GM12878 (cell line): ENCODE measurements around the gene NECTIN1. TPM values are rescaled to one million over a fixed set of nuclear protein-coding genes. Genes with fewer than 3 reads are reported as not detected.

Source experiments
- BACH1 ChIP-seq: fragments of 450-650 bp; IDR thresholded peaks from 2 replicates; pipeline ENCODE4 v1.6.1; 2017; ENCODE audit warnings: mild to moderate bottlenecking, borderline replicate concordance
- CBFB ChIP-seq: IDR thresholded peaks from 2 replicates; pipeline ENCODE4 v1.6.1; 2016; ENCODE audit warnings: antibody characterized with exemption, low read depth
- CTCF ChIP-seq, 3 experiments: IDR thresholded peaks in 2 of 3; conservative IDR thresholded peaks in 1 of 3; 2 replicates each; pipeline ENCODE4 v1.5.1; 2011; ENCODE audit warnings: low read depth in 3 of 3, low read length in 3 of 3, mild to moderate bottlenecking in 3 of 3, control low read depth in 2 of 3, moderate library complexity in 2 of 3, inconsistent platforms in 1 of 3, mixed read lengths in 1 of 3; ENCODE audit not compliant: control insufficient read depth in 2 of 3, insufficient read depth in 1 of 3; ENCODE audit errors: extremely low read depth in 1 of 3
- IKZF2 ChIP-seq, 2 experiments: fragments of 450-650 bp; IDR thresholded peaks; 2 replicates each; pipeline ENCODE4 v1.6.1; 2017; ENCODE audit warnings: mild to moderate bottlenecking in 2 of 2, moderate library complexity in 2 of 2
- ZBTB40 ChIP-seq: fragments of 450-650 bp; IDR thresholded peaks from 2 replicates; pipeline ENCODE4 v1.6.1; 2016; ENCODE audit warnings: mild to moderate bottlenecking, moderate library complexity, borderline replicate concordance
- polyA plus RNA-seq, 11 experiments: library from polyadenylated mRNA; depleted of rRNA in 4 of 11; unstranded in 6 of 11; stranded (reverse) in 5 of 11; fragments of >200 nt; fragmentation: Nextera tagmentation in 4 of 11; fragmentation: Illumina TruSeq in 1 of 11; extraction: Ambion mirVana in 4 of 11; extraction: Trizol in 1 of 11; gene quantifications; 1 replicate in 1 of 11; 2 replicates in 10 of 11; pipeline versions ENCODE4 v1.2.1 to v1.2.3, GENCODE V29; 2011 to 2016; ENCODE audit warnings: inconsistent platforms in 2 of 11, missing spikeins in 2 of 11, low read depth in 1 of 11
- total RNA-seq, 4 experiments: library from RNA; depleted of rRNA in 3 of 4; stranded (reverse); fragments of >200 nt in 3 of 4; fragmentation: Illumina TruSeq in 1 of 4; extraction: Trizol in 1 of 4; gene quantifications; 2 replicates each; pipeline versions ENCODE4 v1.2.1 to v1.2.3, GENCODE V29; 2013 to 2021

Gene NECTIN1
- total and polyA plus RNA-seq, 10 of the 15 experiments (the other 5 are each of a cell fraction or from before 2014, with no cell fraction given) = 0.97 to 9.2 (median 2.3) TPM

GRCh38 chr11:119727523-119728151 is 1.4 kb downstream of the NECTIN1 start (continued):
- 0 out of 2 replicates have a peak, but pooled peaks have one; percentile 2 for TF ChIP-seq ZBTB40
- peak; percentile 30 to 48 (median 39) for TF ChIP-seq CTCF (IDR thresholded peaks at IDR 0.05 in 2 of 3, conservative IDR thresholded peaks at IDR 0.05 in 1 of 3; ENCODE audit: control insufficient read depth in 2 of 3, extremely low read depth in 1 of 3, insufficient read depth in 1 of 3, low read depth in 3 of 3, low read length in 3 of 3)
- 0 out of 4 replicates have a peak, but pooled peaks have one; percentile 11 to 15 for TF ChIP-seq IKZF2 (IDR thresholded peaks at IDR 0.05)
- 0 out of 2 replicates have a peak, but pooled peaks have one; percentile 22 for TF ChIP-seq BACH1
- TF ChIP-seq CBFB = no peak
